Spinal cord (tissue), 10 donors: ENCODE results near the gene KCNS3. TPM values are rescaled to one million over a fixed set of nuclear protein-coding genes. Genes with fewer than 3 reads are reported as not detected.

Experiments
- DNase-seq, 6 donors: peaks; one replicate each; pipeline versions ENCODE4 v3.0.0 to v3.0.0-alpha.2; 2013 to 2015; ENCODE audit warnings: low spot score in 6 of 6, low read depth in 4 of 6
- H3K27ac ChIP-seq: one replicate; pipeline ENCODE4 v1.5.1; 2013; ENCODE audit warnings: low read depth, low read length, control low read depth
- H3K27me3 ChIP-seq: one replicate; pipeline ENCODE4 v1.6.1; 2013; ENCODE audit warnings: low read length; ENCODE audit not compliant: control insufficient read depth, insufficient read depth
- H3K36me3 ChIP-seq: one replicate; pipeline ENCODE4 v1.6.1; 2013; ENCODE audit warnings: low read length; ENCODE audit not compliant: control insufficient read depth, insufficient read depth
- H3K4me1 ChIP-seq: one replicate; pipeline ENCODE4 v1.6.1; 2013; ENCODE audit warnings: low read length; ENCODE audit not compliant: control insufficient read depth, insufficient read depth
- H3K4me3 ChIP-seq: one replicate; pipeline ENCODE4 v1.5.1; 2013; ENCODE audit warnings: low read depth, low read length, control low read depth
- H3K9me3 ChIP-seq: one replicate; pipeline ENCODE4 v1.6.1; 2013; ENCODE audit warnings: low read length; ENCODE audit not compliant: control insufficient read depth, insufficient read depth
- WGBS: methylation state at CpG from one replicate; pipeline ENCODE4 v1.1.5; 2013; ENCODE audit warnings: missing lambda C conversion rate; ENCODE audit not compliant: insufficient coverage; 5-methylcytosine and 5-hydroxymethylcytosine counted together
- polyA plus RNA-seq, 2 donors: library from polyadenylated mRNA; unstranded; fragments of 120-200 nt; gene quantifications; one replicate each; pipeline ENCODE4 v1.2.1, GENCODE V29; 2013; ENCODE audit not compliant: insufficient read length in 2 of 2
- total RNA-seq, 2 donors: library from RNA; depleted of rRNA in 1 of 2; stranded (reverse); fragments of 120-200 nt in 1 of 2; fragments of >200 nt in 1 of 2; gene quantifications; one replicate each; pipeline versions ENCODE4 v1.2.3 to v1.2.4, GENCODE V29; 2013 to 2014
- donor health status: healthy.

The KCNS3 gene
- total and polyA plus RNA-seq, 4 donors: 11.6 to 28.5 (median 21.5) TPM

GRCh38 chr2:17873021-17873420 lies 5.4 kb upstream of the KCNS3 start:
- no peak overlapping the region for H3K4me3 ChIP-seq
- no peaks in the 10 kb centered on the region for H3K36me3 ChIP-seq
- H3K4me1 ChIP-seq: peaks cover 8% of the 10 kb centered on the region
- WGBS: 74% methylated on average over 2 of the region's 2 CpGs
- no peak overlapping the region for H3K27ac ChIP-seq
- H3K9me3 ChIP-seq: no peaks in the 10 kb centered on the region
- H3K27me3 ChIP-seq: peaks cover 21% of the 10 kb centered on the region
- no peak for DNase-seq

- Histone ChIP-seq H3K4me3 (no peak overlapping the region), H3K9me3 (no peaks in the 10 kb centered on the region), H3K27me3 (peaks cover 41% of the 10 kb centered on the region), H3K36me3 (no peaks in the 10 kb centered on the region), H3K4me1 (peaks cover 21% of the 10 kb centered on the region), H3K27ac (no peak overlapping the region)
- 57% methylated on average over 4 of the region's 4 CpGs for WGBS
- no peak for DNase-seq
Measured at GRCh38 chr2:17876590-17876989, 1.9 kb upstream of the KCNS3 start.

DNA sequence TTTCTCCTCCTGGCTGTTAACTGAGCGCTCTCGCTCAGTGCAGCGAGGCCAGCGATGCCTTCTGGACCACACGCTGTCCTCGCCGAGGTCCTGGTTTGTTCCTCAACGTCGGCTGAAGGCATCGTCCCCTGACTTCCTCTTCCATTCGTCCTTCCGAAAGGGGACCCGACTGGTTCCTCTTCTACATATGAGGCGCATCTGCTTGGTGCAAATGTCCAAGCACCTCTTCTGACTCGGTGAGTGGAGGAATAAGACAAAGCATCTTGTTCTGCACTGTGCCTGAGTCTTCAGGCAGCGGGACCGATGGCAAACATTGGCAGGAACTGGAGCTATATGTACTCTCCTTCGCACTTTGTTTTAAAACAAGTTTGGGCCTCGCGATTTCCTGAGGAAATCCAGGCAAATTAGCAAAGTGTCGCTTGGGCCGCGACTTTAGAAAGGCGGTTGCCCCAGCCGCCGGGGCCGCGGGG lies 621 bp upstream of the KCNS3 start:
- 2% methylated on average over 27 of the region's 28 CpGs for WGBS
- H3K36me3 ChIP-seq: no peaks in the 10 kb centered on the region
- no peaks in the 10 kb centered on the region for H3K9me3 ChIP-seq
- no peak overlapping the region for H3K27ac ChIP-seq
- H3K4me1 ChIP-seq: peaks cover 21% of the 10 kb centered on the region
- peaks cover 41% of the 10 kb centered on the region for H3K27me3 ChIP-seq
- H3K4me3 ChIP-seq: peak overlapping the region; percentile 26
- peak in 2 of 6 donors; percentile 25 to 38 for DNase-seq

DNA sequence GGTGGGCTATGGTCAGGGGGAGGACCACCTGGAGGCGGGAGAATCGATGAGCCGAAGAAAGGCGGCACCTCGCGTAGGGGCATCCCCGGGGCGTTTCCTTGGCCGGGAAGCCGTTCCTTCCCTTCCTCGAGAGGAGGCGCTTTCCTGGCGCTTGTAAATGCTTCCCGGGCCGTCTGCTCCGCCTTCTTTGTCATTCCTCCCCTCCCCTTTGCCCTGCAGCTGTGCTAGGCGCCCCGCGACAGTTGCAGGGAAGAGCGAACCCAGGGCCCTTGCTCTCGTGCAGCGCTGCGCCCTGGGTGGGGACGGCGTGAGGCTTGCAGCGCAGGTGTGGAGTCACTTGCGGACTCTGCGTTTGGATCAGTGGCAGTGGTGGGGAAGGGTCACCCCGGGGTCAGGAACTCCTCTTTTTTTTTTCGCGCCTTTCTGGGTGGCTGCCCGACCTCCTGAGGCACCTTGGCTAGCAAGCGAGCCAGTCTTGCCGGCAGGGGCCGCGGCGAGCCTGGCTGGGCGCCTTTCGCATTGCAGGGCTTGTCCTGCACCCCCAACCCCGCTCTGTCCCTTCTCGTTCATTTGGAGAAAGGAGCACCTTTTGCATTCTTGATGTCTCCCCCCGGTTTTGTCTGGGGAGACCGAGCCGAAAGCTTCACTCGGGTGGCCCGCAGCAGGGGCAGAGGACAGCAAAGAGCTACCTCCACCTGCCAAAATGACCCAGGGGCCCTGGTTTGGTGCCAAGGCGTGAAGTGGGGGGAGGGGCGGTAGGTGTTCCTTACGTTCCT lies 858 bp downstream of the KCNS3 start:
- Histone ChIP-seq H3K27me3 (peaks cover 41% of the 10 kb centered on the region), H3K36me3 (no peaks in the 10 kb centered on the region), H3K9me3 (no peaks in the 10 kb centered on the region), H3K4me1 (peaks cover 21% of the 10 kb centered on the region), H3K27ac (no peak overlapping the region), H3K4me3 (peak overlapping the region; percentile 59)
- 1% methylated on average over 35 of the region's 49 CpGs for WGBS
- peak in 2 of 6 donors; percentile 73 to 75 for DNase-seq

GRCh38 chr2:17879913-17880274 lies 1.4 kb downstream of the KCNS3 start:
- H3K4me3 ChIP-seq: peak overlapping the region; percentile 59
- peaks cover 41% of the 10 kb centered on the region for H3K27me3 ChIP-seq
- no peaks in the 10 kb centered on the region for H3K36me3 ChIP-seq
- peak in 2 of 6 donors; percentile 10 to 17 for DNase-seq
- no peaks in the 10 kb centered on the region for H3K9me3 ChIP-seq
- H3K27ac ChIP-seq: no peak overlapping the region
- H3K4me1 ChIP-seq: peaks cover 21% of the 10 kb centered on the region
- 44% methylated on average over 5 of the region's 9 CpGs for WGBS

DNA sequence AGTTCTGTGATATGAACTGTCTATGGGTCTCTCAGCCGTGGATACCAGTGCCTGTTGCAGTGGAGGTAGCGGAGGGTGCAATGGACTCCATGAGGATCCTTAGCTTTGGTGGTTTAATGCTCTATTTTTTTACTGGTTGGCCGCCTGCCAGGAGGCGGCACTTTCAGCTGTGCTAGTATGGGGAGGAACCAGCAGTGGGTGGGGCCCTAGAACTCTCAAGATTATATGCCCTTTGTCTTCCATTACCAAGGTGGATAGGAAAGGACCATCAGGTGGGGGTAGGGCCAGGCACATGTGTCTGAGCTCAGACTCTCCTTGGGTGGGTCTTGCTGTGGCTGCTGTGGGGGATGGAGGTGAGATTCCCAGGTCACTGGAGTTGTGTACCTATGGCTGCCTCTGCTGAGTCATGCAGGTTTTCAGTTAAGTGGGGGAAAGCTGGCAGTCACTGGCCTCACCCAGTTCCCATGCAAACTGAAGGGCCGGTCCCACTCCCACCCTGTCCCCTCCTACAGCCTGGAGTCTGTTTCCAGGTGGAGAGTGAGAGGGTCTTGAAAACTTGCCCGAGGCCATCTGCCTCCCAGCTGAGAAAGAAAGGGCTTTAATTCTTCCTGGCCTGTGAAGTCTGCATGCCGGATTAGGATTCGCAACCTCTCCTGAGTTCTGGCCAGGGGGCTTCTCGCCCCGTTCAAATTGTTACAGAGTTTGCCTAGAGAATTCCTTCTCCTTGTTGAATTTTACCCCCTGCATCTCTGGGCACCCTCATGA lies 14.5 kb downstream of the KCNS3 start:
- WGBS: 53% methylated on average over 8 of the region's 10 CpGs
- H3K36me3 ChIP-seq: no peaks in the 10 kb centered on the region
- no peak overlapping the region for H3K4me3 ChIP-seq
- no peak overlapping the region for H3K27ac ChIP-seq
- no peaks in the 10 kb centered on the region for H3K4me1 ChIP-seq
- H3K9me3 ChIP-seq: no peaks in the 10 kb centered on the region
- DNase-seq: no peak
- no peaks in the 10 kb centered on the region for H3K27me3 ChIP-seq

DNA sequence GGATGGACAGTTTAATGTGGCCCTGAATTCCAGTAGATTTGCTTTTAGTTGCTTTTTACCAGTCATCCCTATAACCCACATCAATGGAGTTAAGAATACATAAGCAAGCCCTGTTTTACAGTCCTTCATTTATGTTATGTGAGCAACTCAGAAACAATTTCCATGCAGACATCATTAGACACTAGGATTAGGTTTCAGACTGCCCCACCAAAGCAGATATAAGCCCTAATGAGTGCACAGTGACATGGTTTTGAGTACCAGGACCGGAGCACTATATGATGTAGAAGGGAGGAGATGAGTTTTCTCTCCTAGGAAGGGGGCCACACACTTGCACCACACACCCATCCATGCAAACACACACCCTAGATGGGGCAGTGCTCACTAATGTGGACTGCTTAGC lies 15.5 kb downstream of the KCNS3 start:
- H3K4me3 ChIP-seq: no peak overlapping the region
- no peak for DNase-seq
- no peak overlapping the region for H3K27ac ChIP-seq
- no peaks in the 10 kb centered on the region for H3K9me3 ChIP-seq
- no peaks in the 10 kb centered on the region for H3K4me1 ChIP-seq
- H3K27me3 ChIP-seq: no peaks in the 10 kb centered on the region
- no CpG with 5 or more reads among the region's 1 CpG for WGBS
- no peaks in the 10 kb centered on the region for H3K36me3 ChIP-seq

- Histone ChIP-seq H3K27ac (no peak overlapping the region), H3K36me3 (no peaks in the 10 kb centered on the region), H3K4me3 (no peak overlapping the region), H3K27me3 (no peaks in the 10 kb centered on the region), H3K9me3 (no peaks in the 10 kb centered on the region), H3K4me1 (no peaks in the 10 kb centered on the region)
- no peak for DNase-seq
- WGBS: 58% methylated on average over 2 of the region's 2 CpGs
Measured at GRCh38 chr2:17894556-17894955, 16.1 kb downstream of the KCNS3 start.

DNA sequence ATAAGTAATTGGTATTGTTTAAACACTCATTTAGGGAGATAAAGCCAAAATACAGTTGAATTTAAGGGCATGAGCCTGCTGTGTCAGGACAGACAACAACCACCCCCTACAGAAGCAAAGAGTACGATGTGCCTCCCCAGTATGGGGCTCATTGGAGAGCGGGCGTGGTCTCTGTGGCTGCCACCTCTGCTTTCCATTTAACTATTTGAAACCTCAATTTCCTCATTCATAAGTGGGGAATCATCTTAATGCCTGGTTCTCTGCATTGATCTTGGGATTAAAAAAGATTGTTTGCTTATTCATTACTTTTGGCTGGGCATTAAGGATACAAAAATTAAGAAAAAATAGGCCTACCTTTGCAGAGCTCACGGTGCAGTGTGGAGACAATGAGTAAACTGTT lies 21.4 kb downstream of the KCNS3 start:
- 54% methylated on average over 2 of the region's 4 CpGs for WGBS
- Histone ChIP-seq H3K27ac (no peak overlapping the region), H3K27me3 (no peaks in the 10 kb centered on the region), H3K4me3 (no peak overlapping the region), H3K36me3 (no peaks in the 10 kb centered on the region), H3K9me3 (no peaks in the 10 kb centered on the region), H3K4me1 (peaks cover 2% of the 10 kb centered on the region)
- DNase-seq: no peak
